Upper lobe of right lung (tissue), 1 donor: Measurements from ENCODE around the gene TMEM143. TPM values are rescaled to one million over a fixed set of nuclear protein-coding genes. Genes with fewer than 3 reads are reported as not detected.

Experiments used
- ATAC-seq: fragments of 200-7000 bp; cut with Tn5 transposase; one replicate; pipeline ENCODE4 v1.9.1; 2020; ENCODE audit warnings: mild to moderate bottlenecking, moderate library complexity
- DNase-seq: peaks from one replicate; pipeline ENCODE4 v3.0.0-alpha.2; 2020
- H3K27ac ChIP-seq: fragments of 200-600 bp; one replicate; pipeline ENCODE4 v1.8.0; 2022
- H3K27me3 ChIP-seq: fragments of 200-600 bp; one replicate; pipeline ENCODE4 v1.8.0; 2022; ENCODE audit warnings: mild to moderate bottlenecking
- H3K36me3 ChIP-seq: fragments of 200-600 bp; one replicate; pipeline ENCODE4 v1.8.0; 2022
- H3K4me1 ChIP-seq: fragments of 200-600 bp; one replicate; pipeline ENCODE4 v1.8.0; 2022
- H3K4me3 ChIP-seq: fragments of 200-600 bp; one replicate; pipeline ENCODE4 v1.8.0; 2022; ENCODE audit warnings: mild to moderate bottlenecking
- H3K9me3 ChIP-seq: fragments of 200-600 bp; one replicate; pipeline ENCODE4 v1.8.0; 2022
- CTCF ChIP-seq: fragments of 200-600 bp; IDR thresholded peaks from one replicate; pipeline ENCODE4 v1.8.0; 2022; ENCODE audit warnings: antibody characterized with exemption
- intact Hi-C: fragments of 100-400 bp; cut with DNase I; formaldehyde crosslinking; loops from one replicate; pipeline ENCODE4 v1.11.0; 2022
- total RNA-seq: library from RNA; stranded (reverse); fragmentation: NEBNext Ultra II Directional; extraction: Animal tissue kit (Norgen Biotek cat#: 25700); gene quantifications from one replicate; pipeline ENCODE4 v1.2.1, GENCODE V29; 2021
- donor health status: DM: no; HTN: yes; CAD: no; lungs with severe emphysema.

The TMEM143 gene
- total RNA-seq, 1 donor from 2014 or later: 10.7 TPM

- no peak for TF ChIP-seq CTCF
- ATAC-seq: no peak
- peaks cover 77% of the 10 kb centered on the region for H3K36me3 ChIP-seq
Measured at GRCh38 chr19:48385461-48386087, 21.8 kb upstream of the TMEM143 start.

GRCh38 chr19:48382286-48382685 is 18.5 kb upstream of the TMEM143 start:
- H3K27ac ChIP-seq: no peak overlapping the region
- no peaks in the 10 kb centered on the region for H3K27me3 ChIP-seq
- no peaks in the 10 kb centered on the region for H3K4me1 ChIP-seq
- H3K36me3 ChIP-seq: peaks cover 57% of the 10 kb centered on the region
- H3K9me3 ChIP-seq: no peaks in the 10 kb centered on the region
- H3K4me3 ChIP-seq: no peak overlapping the region
- no peak for DNase-seq
- no peak for ATAC-seq
- TF ChIP-seq CTCF: no peak
- intact Hi-C loops: no loop called here

More at GRCh38 chr19:48385461-48386087, 21.8 kb upstream of the TMEM143 start:
- Histone ChIP-seq H3K4me1 (no peaks in the 10 kb centered on the region), H3K27me3 (no peaks in the 10 kb centered on the region), H3K9me3 (no peaks in the 10 kb centered on the region), H3K4me3 (no peak overlapping the region), H3K27ac (no peak overlapping the region)
- no peak for DNase-seq
- intact Hi-C loops: no loop called here

- Histone ChIP-seq H3K27me3 (no peaks in the 10 kb centered on the region), H3K36me3 (peaks cover 48% of the 10 kb centered on the region), H3K9me3 (no peaks in the 10 kb centered on the region), H3K4me1 (no peaks in the 10 kb centered on the region), H3K27ac (no peak overlapping the region), H3K4me3 (no peak overlapping the region)
- intact Hi-C loops: no loop called here
- ATAC-seq: no peak
- DNase-seq: no peak
- no peak for TF ChIP-seq CTCF
Measured at GRCh38 chr19:48381178-48381950, 17.6 kb upstream of the TMEM143 start.

- no peaks in the 10 kb centered on the region for H3K27me3 ChIP-seq
- DNase-seq: no peak
- no peaks in the 10 kb centered on the region for H3K9me3 ChIP-seq
- H3K4me3 ChIP-seq: no peak overlapping the region
- H3K36me3 ChIP-seq: peaks cover 25% of the 10 kb centered on the region
- no peak for ATAC-seq
- intact Hi-C loops: no loop called here
- no peaks in the 10 kb centered on the region for H3K4me1 ChIP-seq
- H3K27ac ChIP-seq: no peak overlapping the region
- no peak for TF ChIP-seq CTCF
Measured at GRCh38 chr19:48379058-48379457, 15.3 kb upstream of the TMEM143 start.

- DNase-seq (no peak), ATAC-seq (no peak)
- H3K36me3 ChIP-seq: peaks cover 16% of the 10 kb centered on the region
- intact Hi-C loops: no loop called here
- H3K9me3 ChIP-seq: no peaks in the 10 kb centered on the region
- H3K27ac ChIP-seq: no peak overlapping the region
- H3K4me3 ChIP-seq: no peak overlapping the region
- H3K27me3 ChIP-seq: no peaks in the 10 kb centered on the region
- TF ChIP-seq CTCF: no peak
- H3K4me1 ChIP-seq: no peaks in the 10 kb centered on the region
Measured at GRCh38 chr19:48378194-48378570, 14.4 kb upstream of the TMEM143 start.
